Measurements from ENCODE around the gene KRTAP29-1.
"Not testable (repeated sequence)": the region's sequence is repeated elsewhere in the genome, so short reads cannot be mapped to it uniquely, and the experiment has no call there.

The KRTAP29-1 gene

GRCh38 chr17:41301916-41302901 is at the start of gene KRTAP29-1:
Gene KRTAP29-1, minus strand, starts transcription at chr17:41302851. Its CDS starts 0 bp downstream, at chr17:41302851.
- no peak for DNase-seq (ENCODE audit: low read depth, low spot score)

GRCh38 chr17:41351177-41351576 is 48.5 kb upstream of the KRTAP29-1 start:
- DNase-seq (ENCODE audit: low read depth, low spot score), result no peak

GRCh38 chr17:41350381-41350878 is 47.8 kb upstream of the KRTAP29-1 start, which contains the start of gene KRT33A:
Gene KRT33A, minus strand, starts transcription at chr17:41350828. Its CDS starts 61 bp downstream, at chr17:41350767.
- not testable (repeated sequence) for DNase-seq (ENCODE audit: low read depth, low spot score)

GRCh38 chr17:41347869-41348760 is 45.5 kb upstream of the KRTAP29-1 start:
- DNase-seq (ENCODE audit: low read depth, low spot score), result no peak

- not testable (repeated sequence) for DNase-seq (ENCODE audit: low read depth, low spot score)
Observed at GRCh38 chr17:41346421-41346820, 43.8 kb upstream of the KRTAP29-1 start.

- DNase-seq (ENCODE audit: low read depth, low spot score), result no peak
Observed at GRCh38 chr17:41345992-41346391, 43.3 kb upstream of the KRTAP29-1 start.

GRCh38 chr17:41343029-41343428 is 40.4 kb upstream of the KRTAP29-1 start:
- DNase-seq (ENCODE audit: low read depth, low spot score), result no peak

GRCh38 chr17:41340934-41341861 is 38.5 kb upstream of the KRTAP29-1 start:
- no peak for DNase-seq (ENCODE audit: low read depth, low spot score)

GRCh38 chr17:41340494-41340893 is 37.8 kb upstream of the KRTAP29-1 start:
- no peak for DNase-seq (ENCODE audit: low read depth, low spot score)

GRCh38 chr17:41339571-41340172 is 37.0 kb upstream of the KRTAP29-1 start:
- DNase-seq (ENCODE audit: low read depth, low spot score), result no peak

- DNase-seq (ENCODE audit: low read depth, low spot score), result no peak
Observed at GRCh38 chr17:41338961-41339485, 36.4 kb upstream of the KRTAP29-1 start.

- DNase-seq (ENCODE audit: low read depth, low spot score), result no peak
Observed at GRCh38 chr17:41335747-41336146, 33.1 kb upstream of the KRTAP29-1 start.

GRCh38 chr17:41334385-41335305 is 32.0 kb upstream of the KRTAP29-1 start:
- no peak for DNase-seq (ENCODE audit: low read depth, low spot score)

GRCh38 chr17:41333836-41334235 is 31.2 kb upstream of the KRTAP29-1 start:
- DNase-seq (ENCODE audit: low read depth, low spot score), result no peak

- DNase-seq (ENCODE audit: low read depth, low spot score), result no peak
Observed at GRCh38 chr17:41333098-41333497, 30.4 kb upstream of the KRTAP29-1 start.

GRCh38 chr17:41332239-41332638 is 29.6 kb upstream of the KRTAP29-1 start:
- DNase-seq (ENCODE audit: low read depth, low spot score), result no peak

- DNase-seq (ENCODE audit: low read depth, low spot score), result no peak
Observed at GRCh38 chr17:41331606-41332005, 29.0 kb upstream of the KRTAP29-1 start.

- DNase-seq (ENCODE audit: low read depth, low spot score), result no peak
Observed at GRCh38 chr17:41329279-41329948, 26.8 kb upstream of the KRTAP29-1 start.
